Fibroblast of villous mesenchyme (primary cell): ENCODE results near the gene FBXO8. TPM values are rescaled to one million over a fixed set of nuclear protein-coding genes. Genes with fewer than 3 reads are reported as not detected.

Experiments used
- DNase-seq: peaks from one replicate; pipeline ENCODE4 v3.0.0-alpha.2; 2010; ENCODE audit warnings: low read depth
- H3K4me3 ChIP-seq: 2 replicates; pipeline ENCODE4 v1.5.1; 2011; ENCODE audit warnings: low read depth, mild to moderate bottlenecking, low read length
- total RNA-seq: library from RNA; depleted of rRNA; stranded (reverse); fragments of >200 nt; gene quantifications from 2 replicates; pipeline ENCODE4 v1.2.3, GENCODE V29; 2012
- TF ChIP-seq, protein P1 (sequence below): IDR thresholded peaks from 2 replicates; pipeline ENCODE4 v1.5.1; 2012; ENCODE audit warnings: low read depth, mild to moderate bottlenecking, low read length; ENCODE audit not compliant: insufficient read depth

Gene FBXO8
- total RNA-seq, 1 donor: 32.8 TPM

DNA sequence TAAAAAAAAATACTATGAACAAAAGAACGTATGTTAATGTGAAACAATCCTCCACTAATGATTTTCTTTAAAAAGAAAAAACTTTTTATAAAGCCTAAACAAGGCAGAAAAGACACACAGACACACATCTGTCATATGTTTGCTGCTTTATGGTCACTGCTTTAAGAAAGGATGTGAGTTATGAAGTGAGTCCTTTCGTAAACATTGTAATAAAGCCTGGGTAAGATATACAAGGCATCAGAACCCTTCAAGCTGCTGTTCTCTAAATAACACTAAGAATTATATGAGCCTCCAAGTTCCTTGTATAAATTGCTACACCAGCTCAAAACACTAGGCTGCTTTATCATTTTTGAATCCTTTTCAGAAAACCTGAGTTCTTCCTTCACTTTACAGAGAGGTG, 81.6 kb downstream of the FBXO8 start:
- DNase-seq: peak; percentile 56
- H3K4me3 ChIP-seq: no peak overlapping the region
- TF ChIP-seq, protein P1, sequence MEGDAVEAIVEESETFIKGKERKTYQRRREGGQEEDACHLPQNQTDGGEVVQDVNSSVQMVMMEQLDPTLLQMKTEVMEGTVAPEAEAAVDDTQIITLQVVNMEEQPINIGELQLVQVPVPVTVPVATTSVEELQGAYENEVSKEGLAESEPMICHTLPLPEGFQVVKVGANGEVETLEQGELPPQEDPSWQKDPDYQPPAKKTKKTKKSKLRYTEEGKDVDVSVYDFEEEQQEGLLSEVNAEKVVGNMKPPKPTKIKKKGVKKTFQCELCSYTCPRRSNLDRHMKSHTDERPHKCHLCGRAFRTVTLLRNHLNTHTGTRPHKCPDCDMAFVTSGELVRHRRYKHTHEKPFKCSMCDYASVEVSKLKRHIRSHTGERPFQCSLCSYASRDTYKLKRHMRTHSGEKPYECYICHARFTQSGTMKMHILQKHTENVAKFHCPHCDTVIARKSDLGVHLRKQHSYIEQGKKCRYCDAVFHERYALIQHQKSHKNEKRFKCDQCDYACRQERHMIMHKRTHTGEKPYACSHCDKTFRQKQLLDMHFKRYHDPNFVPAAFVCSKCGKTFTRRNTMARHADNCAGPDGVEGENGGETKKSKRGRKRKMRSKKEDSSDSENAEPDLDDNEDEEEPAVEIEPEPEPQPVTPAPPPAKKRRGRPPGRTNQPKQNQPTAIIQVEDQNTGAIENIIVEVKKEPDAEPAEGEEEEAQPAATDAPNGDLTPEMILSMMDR: no peak

DNA sequence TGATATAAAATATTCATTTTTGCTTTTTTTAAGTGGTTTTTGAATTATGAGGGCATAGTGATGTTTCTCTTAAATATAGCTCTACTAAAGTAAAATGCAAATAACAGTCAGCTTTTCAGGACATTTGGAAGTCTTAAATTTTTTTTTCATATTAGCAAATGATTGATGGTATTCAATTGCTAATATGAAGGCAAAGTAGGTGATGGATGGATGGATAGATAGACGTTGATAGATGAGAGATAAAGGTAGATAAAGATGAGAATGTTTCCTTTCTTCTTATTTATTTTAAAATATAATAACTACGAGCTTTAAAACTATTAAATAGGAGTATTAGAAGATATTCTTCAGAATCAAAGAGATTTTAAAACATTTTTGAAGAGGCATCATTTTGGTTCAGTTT, 83.7 kb downstream of the FBXO8 start:
- no peak overlapping the region for H3K4me3 ChIP-seq
- DNase-seq: no peak
- TF ChIP-seq, protein P1: no peak

DNA sequence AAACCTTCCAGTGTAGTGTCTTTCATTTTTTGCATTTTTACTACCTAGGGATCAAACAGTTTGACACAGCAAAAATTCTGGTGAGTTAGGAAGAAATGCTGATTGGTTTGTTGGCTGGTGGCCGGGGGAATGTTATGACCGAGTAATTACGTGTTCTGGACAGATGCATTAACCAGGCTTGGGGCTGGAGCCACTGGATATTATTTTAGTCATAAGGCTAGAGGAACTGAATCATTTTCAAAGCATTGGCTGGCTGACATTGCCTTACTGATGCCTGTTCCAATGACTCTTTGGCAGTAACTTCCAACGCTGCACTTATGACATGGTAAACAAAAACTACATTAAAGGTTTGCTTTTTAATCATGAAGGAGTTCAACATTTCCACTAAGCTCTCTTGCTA, 84.6 kb downstream of the FBXO8 start:
- TF ChIP-seq, protein P1: no peak
- H3K4me3 ChIP-seq: no peak overlapping the region
- DNase-seq: peak; percentile 92

DNA sequence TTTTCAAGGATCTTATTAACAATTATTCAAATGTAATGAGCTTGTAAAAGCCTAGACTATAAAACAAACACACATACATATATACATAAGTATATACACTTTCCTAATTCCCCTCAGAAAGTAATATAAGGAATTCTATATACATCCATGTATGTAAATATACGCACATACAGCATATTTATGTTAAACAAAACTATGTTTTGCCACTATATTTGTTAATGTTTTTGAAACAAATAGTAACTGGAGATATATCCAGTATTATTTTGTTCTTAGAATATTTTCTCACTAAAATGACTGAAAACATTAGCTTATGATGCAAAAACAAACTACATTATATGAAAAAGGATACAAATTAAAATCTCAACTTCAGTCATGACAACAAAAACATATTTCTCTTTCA, 85.1 kb downstream of the FBXO8 start:
- no peak overlapping the region for H3K4me3 ChIP-seq
- TF ChIP-seq, protein P1: no peak
- DNase-seq: no peak

DNA sequence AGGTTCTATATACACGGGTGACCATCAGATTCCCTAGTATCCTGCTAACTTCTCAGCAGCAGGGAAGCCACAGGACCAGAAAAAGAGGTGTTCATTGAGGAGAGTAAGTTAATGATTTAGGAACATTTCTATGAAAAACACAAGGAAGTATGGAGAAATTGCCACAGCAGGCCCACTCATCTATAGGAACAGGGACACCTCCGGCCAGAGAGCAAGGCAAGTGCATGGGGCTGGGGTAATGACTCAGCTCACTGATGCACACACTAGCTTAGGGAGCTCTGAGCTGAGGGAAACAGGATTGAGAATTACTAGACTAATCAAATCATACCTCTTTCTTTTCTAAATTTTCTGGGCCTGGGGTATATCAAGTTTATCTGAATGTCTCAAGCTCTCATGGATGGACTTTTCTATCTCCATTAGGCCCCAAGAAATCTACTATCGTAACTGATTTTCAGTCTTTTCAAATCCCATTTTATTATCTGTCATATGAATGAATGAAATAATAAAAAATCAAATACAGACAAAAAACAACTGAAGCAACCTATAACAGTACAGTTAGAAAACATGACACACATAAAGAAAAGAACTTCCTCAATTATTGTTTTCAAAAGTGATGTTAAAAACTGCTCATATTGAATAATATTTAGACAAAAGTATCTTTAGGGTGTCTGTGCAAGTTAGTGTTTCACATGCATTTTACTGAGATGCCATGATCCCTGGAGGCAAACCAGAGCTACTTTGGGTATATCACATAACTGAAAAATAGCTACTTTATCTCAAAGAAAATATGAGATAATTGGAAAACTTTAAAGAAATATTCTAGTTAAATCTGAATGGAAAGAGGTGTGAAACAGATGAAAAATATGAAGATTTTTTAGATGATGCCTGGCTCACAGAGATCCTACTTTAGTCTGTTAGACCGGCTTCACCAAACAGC, 89.8 kb downstream of the FBXO8 start:
- DNase-seq: no peak
- TF ChIP-seq, protein P1: no peak
- H3K4me3 ChIP-seq: no peak overlapping the region

DNA sequence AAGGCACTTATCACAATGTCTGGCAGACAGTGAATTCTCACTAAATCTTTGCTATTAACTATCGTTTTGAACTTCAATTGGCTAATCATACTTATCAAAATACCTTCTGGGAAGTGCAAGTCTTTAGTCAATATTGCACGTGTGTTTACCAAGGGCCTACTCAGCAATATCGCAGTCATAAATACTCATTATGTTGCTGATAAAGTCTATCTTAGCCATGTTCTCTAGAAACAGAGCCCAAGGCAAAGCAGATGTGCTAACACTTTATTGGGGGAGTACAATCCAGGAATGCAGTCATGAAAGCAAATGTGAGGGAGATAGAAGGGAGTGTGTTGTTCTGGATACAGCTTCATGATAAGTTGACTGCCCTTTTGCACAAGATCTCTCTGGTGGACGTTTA, 90.5 kb downstream of the FBXO8 start:
- no peak for DNase-seq
- TF ChIP-seq, protein P1: no peak
- no peak overlapping the region for H3K4me3 ChIP-seq
